GM12878 (cell line): Measurements from ENCODE around the gene CCDC197. TPM values are rescaled to one million over a fixed set of nuclear protein-coding genes. Genes with fewer than 3 reads are reported as not detected.

Experiments used
- ATAC-seq: fragments of 200-7000 bp; cut with Tn5 transposase; 3 replicates; pipeline ENCODE4 v1.9.1; 2020; ENCODE audit warnings: mild to moderate bottlenecking, moderate library complexity
- BruUV-seq: library from RNA; stranded (reverse); fragments of 400-500 nt; replicated peaks from 2 replicates; lab custom pipeline; 2021; lab: Mats Ljungman, UMichigan
- CTCF ChIA-PET: fragments of 300-600 bp; sonication (Branson Sonifier 250); formaldehyde crosslinking; extraction: SDS; loops from one replicate; lab custom pipeline; 2021; ENCODE audit warnings: inconsistent platforms; lab: Yijun Ruan, JAX
- POLR2A ChIA-PET: fragments of 350-600 bp; formaldehyde crosslinking; extraction: SDS; loops from one replicate; lab custom pipeline; 2021; ENCODE audit warnings: inconsistent platforms; lab: Charles Lee
- RAD21 ChIA-PET: fragments of 300-600 bp; sonication (Branson Sonifier 250); formaldehyde crosslinking; loops from one replicate; lab custom pipeline; 2023; ENCODE audit warnings: antibody characterized with exemption; ENCODE audit not compliant: unreplicated experiment; lab: Charles Lee
- SMC1A ChIA-PET: fragments of 300-600 bp; sonication (Branson Sonifier 250); formaldehyde crosslinking; loops from one replicate; lab custom pipeline; 2023; ENCODE audit not compliant: unreplicated experiment, uncharacterized antibody; lab: Charles Lee
- DNase-seq: peaks from one replicate; pipeline ENCODE4 v3.0.0-alpha.2; 2011; ENCODE audit warnings: low read depth, low spot score
- FAIRE-seq: peaks from 3 replicates; lab custom pipeline; 2011; peaks lifted over from hg19 to GRCh38; lab: Jason Lieb, UNC
- H2AFZ ChIP-seq: 2 replicates; pipeline ENCODE4 v1.6.0; 2011; ENCODE audit warnings: low read depth, low read length, control low read depth; ENCODE audit not compliant: control insufficient read depth
- H3K27ac ChIP-seq: 2 replicates; pipeline ENCODE4 v1.5.1; 2011; ENCODE audit warnings: control low read depth; ENCODE audit not compliant: control insufficient read depth, insufficient read depth
- H3K27me3 ChIP-seq, 2 experiments: replicated peaks in 1 of 2; 2 replicates each; pipeline versions ENCODE4 v1.6.0 to v1.6.1; 2011; ENCODE audit warnings: low read length in 1 of 2; ENCODE audit not compliant: control insufficient read depth in 2 of 2, insufficient read depth in 2 of 2
- H3K36me3 ChIP-seq, 2 experiments: 2 replicates each; pipeline ENCODE4 v1.5.1; 2011; ENCODE audit warnings: low read length in 1 of 2; ENCODE audit not compliant: control insufficient read depth in 2 of 2, insufficient read depth in 2 of 2
- H3K4me1 ChIP-seq: 2 replicates; pipeline ENCODE4 v1.6.1; 2011; ENCODE audit warnings: mild to moderate bottlenecking, low read length, moderate library complexity, mixed read lengths; ENCODE audit not compliant: control insufficient read depth, insufficient read depth
- H3K4me2 ChIP-seq: 2 replicates; pipeline ENCODE4 v1.6.0; 2011; ENCODE audit warnings: control low read depth; ENCODE audit not compliant: control insufficient read depth, insufficient read depth
- H3K4me3 ChIP-seq: fragments of 200-600 bp; sonication (generic); 2 replicates; pipeline ENCODE4 v1.5.1; 2016
- H3K79me2 ChIP-seq: 2 replicates; pipeline ENCODE4 v1.6.0; 2011; ENCODE audit warnings: low read length; ENCODE audit not compliant: control insufficient read depth, insufficient read depth
- H3K9ac ChIP-seq: 2 replicates; pipeline ENCODE4 v1.8.0; 2011; ENCODE audit warnings: low read length, control low read depth, mixed read lengths; ENCODE audit not compliant: control insufficient read depth, insufficient read depth
- H3K9me3 ChIP-seq: replicated peaks from 3 replicates; pipeline ENCODE4 v1.5.1; 2011; ENCODE audit warnings: mild to moderate bottlenecking, low read length; ENCODE audit not compliant: control insufficient read depth, insufficient read depth
- H4K20me1 ChIP-seq: 2 replicates; pipeline ENCODE4 v1.6.0; 2011; ENCODE audit not compliant: control insufficient read depth, insufficient read depth
- FOXK2 ChIP-seq: fragments of 450-650 bp; IDR thresholded peaks from 2 replicates; pipeline ENCODE4 v1.6.1; 2017; ENCODE audit warnings: mild to moderate bottlenecking, moderate library complexity
- MEF2A ChIP-seq: IDR thresholded peaks from 2 replicates; pipeline ENCODE4 v1.6.1; 2011; ENCODE audit warnings: low read depth, mild to moderate bottlenecking, low read length, moderate library complexity; ENCODE audit not compliant: insufficient read depth
- MEF2B ChIP-seq: fragments of 450-650 bp; IDR thresholded peaks from 2 replicates; pipeline ENCODE4 v1.6.1; 2018; ENCODE audit warnings: mild to moderate bottlenecking, moderate library complexity; ENCODE audit not compliant: partially characterized antibody, poor library complexity, severe bottlenecking
- MTA2 ChIP-seq: fragments of 450-650 bp; IDR thresholded peaks from 2 replicates; pipeline ENCODE4 v1.6.1; 2016; ENCODE audit warnings: low read depth, mild to moderate bottlenecking, moderate library complexity
- NFXL1 ChIP-seq: fragments of 450-650 bp; IDR thresholded peaks from 2 replicates; pipeline ENCODE4 v1.6.1; 2017; ENCODE audit warnings: antibody characterized with exemption, mild to moderate bottlenecking, borderline replicate concordance
- NR2C1 ChIP-seq: fragments of 450-650 bp; IDR thresholded peaks from 2 replicates; pipeline ENCODE4 v1.6.1; 2017; ENCODE audit warnings: antibody characterized with exemption, mild to moderate bottlenecking, moderate library complexity
- NRF1 ChIP-seq: conservative IDR thresholded peaks from 2 replicates; pipeline ENCODE4 v1.6.1; 2011; ENCODE audit warnings: mild to moderate bottlenecking, low read depth, low read length, improper control_type of control experiment
- PBX3 ChIP-seq: IDR thresholded peaks from 2 replicates; pipeline ENCODE4 v1.6.1; 2011; ENCODE audit warnings: mild to moderate bottlenecking, low read depth, low read length, moderate library complexity; ENCODE audit not compliant: insufficient replicate concordance
- RAD51 ChIP-seq: fragments of 450-650 bp; IDR thresholded peaks from 2 replicates; pipeline ENCODE4 v1.6.1; 2016; ENCODE audit warnings: moderate library complexity, mild to moderate bottlenecking, inconsistent platforms
- RUNX3 ChIP-seq: IDR thresholded peaks from 2 replicates; pipeline ENCODE4 v1.6.1; 2012; ENCODE audit warnings: low read length, inconsistent platforms
- SMARCA5 ChIP-seq: fragments of 450-650 bp; IDR thresholded peaks from 2 replicates; pipeline ENCODE4 v1.6.1; 2017; ENCODE audit warnings: mild to moderate bottlenecking
- STAT1 ChIP-seq: fragments of 450-650 bp; conservative IDR thresholded peaks from 2 replicates; pipeline ENCODE4 v1.6.1; 2014; ENCODE audit warnings: antibody characterized with exemption, mild to moderate bottlenecking
- TBL1XR1 ChIP-seq: IDR thresholded peaks from 2 replicates; pipeline ENCODE4 v1.6.1; 2012; ENCODE audit warnings: low read depth, low read length, improper control_type of control experiment
- WRNIP1 ChIP-seq: IDR thresholded peaks from 2 replicates; pipeline ENCODE4 v1.6.1; 2011; ENCODE audit warnings: low read depth, low read length, improper control_type of control experiment, borderline replicate concordance
- ZBTB11 ChIP-seq: fragments of 450-650 bp; formaldehyde crosslinking; IDR thresholded peaks from 2 replicates; pipeline ENCODE4 v1.5.0; 2022; ENCODE audit warnings: mild to moderate bottlenecking, missing genetic modification characterization
- ZNF207 ChIP-seq: fragments of 450-650 bp; IDR thresholded peaks from 2 replicates; pipeline ENCODE4 v1.6.1; 2014; ENCODE audit warnings: antibody characterized with exemption, mild to moderate bottlenecking, borderline replicate concordance
- ZNF622 ChIP-seq: fragments of 450-650 bp; IDR thresholded peaks from 2 replicates; pipeline ENCODE4 v1.6.1; 2017; ENCODE audit warnings: mild to moderate bottlenecking, inconsistent platforms
- WGBS: methylation state at CpG from one replicate; pipeline ENCODE4 v1.1.6; 2016; ENCODE audit warnings: low lambda C conversion rate; ENCODE audit not compliant: insufficient replicate concordance, insufficient coverage; ENCODE audit errors: missing lambda C conversion rate; 5-methylcytosine and 5-hydroxymethylcytosine counted together
- in situ Hi-C: fragments of 300-500 bp; cut with MboI; formaldehyde crosslinking; loops from 9 replicates; pipeline ENCODE4 v1.14.3; 2018; ENCODE audit warnings: mixed read lengths
- intact Hi-C: fragments of 100-400 bp; cut with micrococcal nuclease; formaldehyde crosslinking; loops from one replicate; pipeline ENCODE4 v1.14.2; 2022; ENCODE audit not compliant: unreplicated experiment
- polyA plus RNA-seq, 11 experiments: library from polyadenylated mRNA; depleted of rRNA in 4 of 11; unstranded in 6 of 11; stranded (reverse) in 5 of 11; fragments of >200 nt; fragmentation: Nextera tagmentation in 4 of 11; fragmentation: Illumina TruSeq in 1 of 11; extraction: Ambion mirVana in 4 of 11; extraction: Trizol in 1 of 11; gene quantifications; 1 replicate in 1 of 11; 2 replicates in 10 of 11; pipeline versions ENCODE4 v1.2.1 to v1.2.3, GENCODE V29; 2011 to 2016; ENCODE audit warnings: inconsistent platforms in 2 of 11, missing spikeins in 2 of 11, low read depth in 1 of 11
- total RNA-seq, 4 experiments: library from RNA; depleted of rRNA in 3 of 4; stranded (reverse); fragments of >200 nt in 3 of 4; fragmentation: Illumina TruSeq in 1 of 4; extraction: Trizol in 1 of 4; gene quantifications; 2 replicates each; pipeline versions ENCODE4 v1.2.1 to v1.2.3, GENCODE V29; 2013 to 2021
- TF ChIP-seq, protein P1 (sequence below): IDR thresholded peaks from 2 replicates; pipeline ENCODE4 v1.6.1; 2012; ENCODE audit warnings: low read depth, low read length, improper control_type of control experiment

The CCDC197 gene
- total and polyA plus RNA-seq, 10 of the 15 experiments (the other 5 are each of a cell fraction or from before 2014, with no cell fraction given): 0.12 TPM; not detected in 9

- ChIA-PET SMC1A (interaction anchor here (1.1 to 7.3 kb wide), 5 partner anchors 10 to 58 kb away, joined by 3 to 180 read pairs (median 17); partner anchors contain the start of gene ASB2), RAD21 (interaction anchor here (2.5 to 5.9 kb wide), 2 partner anchors 21 to 56 kb away, joined by 9 to 182 read pairs; partner anchors contain the start of gene ASB2), POLR2A (interaction anchor here (1.4 to 2.2 kb wide), 4 partner anchors 14 to 37 kb away, joined by 3 to 9 read pairs (median 5); no protein-coding TSS in a partner anchor), CTCF (interaction anchor here (1.4 to 16.9 kb wide), 4 partner anchors 9 to 136 kb away, joined by 3 to 541 read pairs (median 202); partner anchors contain the start of gene ASB2)
- Histone ChIP-seq H3K4me2 (no peak overlapping the region), H3K4me1 (peaks cover 17% of the 10 kb centered on the region), H2AFZ (no peak overlapping the region), H4K20me1 (no peaks in the 10 kb centered on the region), H3K9ac (no peak overlapping the region), H3K79me2 (no peaks in the 10 kb centered on the region), H3K9me3 (no peaks in the 10 kb centered on the region), H3K27ac (no peak overlapping the region), H3K4me3 (no peak overlapping the region), H3K36me3 (no peaks in the 10 kb centered on the region), H3K27me3 (no peaks in the 10 kb centered on the region)
- FAIRE-seq (no peak), DNase-seq (no peak), ATAC-seq (no peak)
- in situ Hi-C loops (no loop called here), intact Hi-C loops (no loop called here)
- TF ChIP-seq MEF2A (no peak), MEF2B (no peak), RAD51 (no peak), MTA2 (no peak), SMARCA5 (no peak), ZNF622 (no peak), NRF1 (no peak), RUNX3 (no peak), TBL1XR1 (no peak), WRNIP1 (no peak), NR2C1 (no peak), FOXK2 (no peak), PBX3 (no peak), ZNF207 (no peak), NFXL1 (no peak), STAT1 (no peak), ZBTB11 (CRISPR knock-in tag) (no peak)
- TF ChIP-seq, protein P1, sequence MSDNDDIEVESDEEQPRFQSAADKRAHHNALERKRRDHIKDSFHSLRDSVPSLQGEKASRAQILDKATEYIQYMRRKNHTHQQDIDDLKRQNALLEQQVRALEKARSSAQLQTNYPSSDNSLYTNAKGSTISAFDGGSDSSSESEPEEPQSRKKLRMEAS: no peak
- WGBS: 34% methylated on average over 8 of the region's 8 CpGs
- BruUV-seq: no TSS peak
Observed at GRCh38 chr14:93996130-93996695, 888 bp upstream of the CCDC197 start.
